GM19324 (cell line): Measurements from ENCODE around the gene APOL2.
"Not testable (repeated sequence)": the region's sequence is repeated elsewhere in the genome, so short reads cannot be mapped to it uniquely, and the experiment has no call there.

Source experiments
- ATAC-seq: cut with Tn5 transposase; IDR thresholded peaks from one replicate; pipeline ENCODE4 v1.9.1; 2021; ENCODE audit warnings: mild to moderate bottlenecking, moderate library complexity; ENCODE audit not compliant: unreplicated experiment, low FRiP score

Gene APOL2

DNA sequence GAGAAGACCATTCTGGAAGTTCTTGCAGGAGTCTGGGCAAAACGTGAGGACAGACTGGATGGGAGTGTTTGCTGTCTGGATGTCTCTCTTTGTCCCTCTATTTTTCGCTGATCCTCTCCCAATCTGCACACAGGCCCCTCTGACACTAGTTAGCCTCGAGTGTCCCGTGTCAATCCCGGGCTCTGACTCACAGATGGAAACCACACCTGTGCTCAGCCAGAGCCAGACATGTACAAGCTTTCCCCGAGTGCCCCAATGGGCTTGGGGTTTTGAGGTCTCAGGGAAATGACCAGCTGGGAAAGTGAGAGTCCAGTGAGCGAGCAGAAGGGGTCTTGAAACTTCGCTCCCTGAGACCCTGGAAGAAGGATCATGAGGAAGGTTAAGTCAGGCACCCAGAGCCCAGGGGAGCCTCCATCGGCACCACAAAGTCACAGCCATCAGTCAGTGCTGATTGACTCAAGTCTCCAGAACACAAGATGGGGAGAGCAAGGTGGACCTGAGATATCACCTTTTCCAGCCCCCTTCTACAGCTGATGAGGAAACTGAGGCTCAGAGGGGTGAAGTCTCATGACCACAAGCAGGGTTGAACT is 13.9 kb downstream of the APOL2 start:
- no peak for ATAC-seq

DNA sequence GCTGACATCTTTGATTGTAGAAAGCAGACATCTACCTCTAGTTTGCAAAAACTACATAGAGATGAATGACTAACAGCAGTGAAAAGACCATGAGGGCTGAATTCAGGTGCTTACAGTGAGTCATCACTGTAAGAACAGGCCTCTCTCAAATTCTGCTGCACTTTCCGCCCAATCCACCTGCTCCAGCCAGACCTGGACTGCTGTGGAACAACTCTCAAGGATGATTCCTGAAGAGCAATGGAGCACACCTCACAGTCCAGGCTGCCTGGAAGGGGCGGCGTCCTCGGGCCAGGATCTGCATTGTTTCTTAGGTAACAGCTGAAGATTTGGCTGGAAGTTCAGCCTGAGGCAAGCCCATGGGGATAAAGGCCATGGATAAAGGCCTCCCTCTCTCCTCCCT is 15.1 kb downstream of the APOL2 start:
- ATAC-seq, result no peak

DNA sequence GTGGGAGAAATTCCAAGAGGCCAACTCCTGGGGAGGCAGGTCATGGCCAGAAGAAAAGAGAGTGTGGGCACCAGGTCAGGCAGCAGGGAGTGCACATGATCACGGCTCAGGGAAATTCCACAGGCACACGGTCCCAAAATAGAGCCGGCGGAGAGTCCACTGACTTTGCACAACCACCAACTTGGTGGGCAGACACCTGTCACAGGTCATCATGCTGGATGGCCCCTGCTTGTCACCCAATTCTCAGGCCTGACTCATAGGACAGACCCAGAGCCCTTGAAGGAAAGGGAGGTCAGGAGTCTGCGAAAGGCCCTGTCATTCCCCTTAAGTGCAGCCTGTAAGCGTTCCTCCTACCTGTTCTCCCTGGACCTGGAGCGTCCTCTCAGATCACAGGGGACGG is 15.8 kb downstream of the APOL2 start:
- no peak for ATAC-seq

DNA sequence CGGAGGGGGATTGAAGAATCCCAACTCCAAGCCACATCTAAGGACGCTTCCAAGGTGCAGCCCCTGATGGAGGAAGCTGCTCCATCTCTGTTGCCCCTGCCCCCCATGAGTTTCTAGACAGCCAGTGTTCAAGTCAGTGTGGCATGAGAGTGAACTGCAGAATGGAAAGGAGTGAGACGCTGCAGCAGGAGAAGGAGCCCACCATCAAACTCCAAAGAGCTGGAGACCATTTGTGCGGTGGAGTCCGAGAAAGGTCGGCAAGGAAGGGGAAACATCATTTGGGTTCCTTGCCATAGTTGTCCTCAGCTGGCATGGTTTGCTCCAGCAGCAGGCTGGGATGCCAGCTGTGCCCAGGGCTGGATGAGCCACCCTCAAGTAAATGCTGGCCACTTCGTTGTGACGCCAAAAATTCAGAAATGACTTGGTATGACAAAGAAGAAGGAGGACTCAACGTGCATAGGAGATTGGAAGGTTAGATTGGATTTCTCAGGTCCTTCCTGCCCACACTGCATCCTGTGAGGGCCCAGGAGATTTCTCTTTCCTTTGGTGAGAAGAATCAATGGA is 16.4 kb downstream of the APOL2 start:
- no peak for ATAC-seq

DNA sequence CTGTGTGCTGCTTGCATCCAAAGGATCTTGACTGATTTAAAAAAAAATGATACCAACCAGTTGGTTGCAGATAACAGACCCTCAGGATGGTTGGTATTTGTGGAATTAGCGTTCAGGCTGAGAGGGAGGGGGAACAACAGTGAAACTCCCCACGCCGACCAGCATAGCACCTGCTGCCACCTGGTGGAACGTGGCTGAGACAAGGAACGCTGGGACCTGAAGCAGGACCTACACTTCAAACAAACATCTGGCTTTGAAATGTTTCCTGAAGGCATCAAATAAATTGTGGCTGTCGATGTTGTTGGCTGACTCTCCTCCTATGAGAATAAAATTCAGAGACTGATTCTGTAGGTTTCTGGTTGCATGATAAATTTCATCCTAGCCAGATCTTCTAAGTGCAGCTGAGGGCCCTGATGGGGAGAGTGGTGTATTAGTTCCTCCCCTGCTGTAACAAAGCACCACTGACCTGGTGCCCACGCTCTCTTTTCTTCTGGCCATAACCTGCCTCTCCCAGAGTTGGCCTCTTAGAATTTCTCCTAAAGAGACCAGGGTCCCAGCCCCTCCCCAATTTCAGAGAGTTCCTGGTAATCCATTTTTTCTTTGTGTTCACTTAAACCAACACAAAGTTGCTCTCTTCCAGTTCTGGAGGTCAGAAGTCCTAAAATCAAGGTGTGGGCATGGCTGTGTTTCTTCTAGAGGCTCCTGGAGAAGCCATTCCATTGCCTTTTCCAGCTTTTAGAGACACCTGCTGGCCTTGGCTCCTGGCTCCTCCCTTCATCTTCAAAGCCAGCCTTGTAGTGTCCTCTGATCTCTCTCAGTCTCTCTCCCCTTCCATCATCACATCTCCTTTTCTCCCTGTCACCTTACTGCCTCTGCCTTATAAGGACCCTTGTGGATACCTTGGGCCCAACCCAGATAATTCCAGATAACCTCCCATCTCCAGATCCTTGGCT is 17.3 kb downstream of the APOL2 start:
- ATAC-seq, result no peak

DNA sequence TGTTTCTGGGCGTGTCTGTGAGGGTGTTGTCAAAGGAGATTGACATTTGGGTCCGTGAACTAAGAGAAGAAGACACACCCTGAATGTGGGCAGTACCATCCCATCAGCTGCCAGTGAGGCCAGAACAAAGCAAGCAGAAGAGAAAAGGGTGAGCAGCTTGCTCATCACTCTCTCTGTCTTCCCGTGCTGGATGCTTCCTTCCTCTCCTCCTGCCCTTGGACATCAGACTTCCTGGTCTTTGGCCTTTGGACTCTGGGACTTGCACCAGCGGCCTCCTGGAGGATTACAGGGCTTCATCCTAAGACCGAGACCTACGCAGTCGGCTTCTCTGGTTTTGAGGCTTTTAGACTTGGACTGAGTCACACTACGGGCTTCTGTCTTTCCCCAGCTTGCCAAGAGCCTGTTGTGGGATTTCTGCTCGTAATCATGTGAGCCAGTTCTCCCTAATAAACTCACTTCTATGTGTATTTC is 18.8 kb downstream of the APOL2 start:
- no peak for ATAC-seq

DNA sequence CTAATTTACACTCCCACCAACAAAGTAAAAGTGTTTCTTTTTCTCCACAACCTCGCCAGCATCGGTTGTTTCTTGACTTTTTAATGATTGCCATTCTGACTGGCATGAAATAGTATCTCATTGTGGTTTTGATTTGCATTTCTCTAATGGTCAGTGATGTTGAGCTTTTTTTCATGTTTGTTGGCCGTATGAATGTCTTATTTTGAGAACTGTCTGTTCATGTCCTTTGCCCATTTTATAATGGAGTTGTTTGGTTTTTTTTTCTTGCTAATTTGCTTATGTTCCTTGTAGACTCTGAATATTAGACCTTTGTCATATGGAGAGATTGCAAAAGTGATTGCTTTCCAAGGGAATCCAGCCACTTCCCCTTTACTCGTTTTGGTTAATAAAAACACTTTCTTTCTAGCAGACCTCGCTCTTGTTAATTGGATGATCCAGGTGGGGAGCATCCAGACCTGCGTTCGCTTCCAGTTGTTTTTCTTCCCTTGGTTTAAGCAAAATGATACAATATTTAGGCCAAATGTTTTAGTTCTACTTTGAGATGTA is 20.6 kb downstream of the APOL2 start:
- no peak for ATAC-seq

DNA sequence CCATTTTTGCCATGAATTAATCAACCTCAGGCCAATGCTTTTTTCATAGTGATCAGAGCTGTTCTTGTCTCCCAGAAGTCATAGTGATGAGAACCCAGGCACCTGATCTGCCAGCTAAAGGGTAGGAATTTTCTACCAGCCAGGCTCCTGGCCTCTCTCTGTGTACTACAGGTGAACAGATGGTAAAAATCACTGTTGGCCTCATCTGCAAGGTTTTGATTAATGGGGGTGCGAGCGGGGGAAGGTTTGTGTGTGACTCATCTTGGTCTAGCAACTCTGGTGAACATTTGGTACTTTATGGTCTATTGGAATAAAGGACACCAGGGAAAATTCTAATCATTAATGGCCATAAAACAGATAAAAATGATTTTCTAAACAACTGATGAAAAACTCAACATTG is 23.3 kb downstream of the APOL2 start:
- ATAC-seq, result no peak

DNA sequence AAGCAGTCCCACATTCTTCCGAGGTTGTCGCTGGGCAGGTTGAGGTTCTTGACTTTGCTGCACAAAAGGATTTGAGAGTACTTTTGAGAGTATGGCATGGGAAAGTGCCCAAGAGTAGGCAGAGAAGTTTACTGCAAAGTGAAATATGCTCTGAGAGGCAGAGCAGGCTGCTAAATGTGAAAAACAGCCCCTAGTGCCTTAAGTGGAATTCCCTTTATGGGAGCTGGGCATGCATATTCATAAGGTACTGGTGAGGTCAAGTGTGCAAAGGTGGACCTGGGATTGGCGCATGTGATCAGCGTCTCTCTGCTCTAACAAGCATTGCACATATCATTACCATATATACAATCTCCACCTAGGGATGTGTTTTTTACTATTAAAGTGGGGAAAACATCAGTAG is 25.7 kb downstream of the APOL2 start:
- no peak for ATAC-seq

DNA sequence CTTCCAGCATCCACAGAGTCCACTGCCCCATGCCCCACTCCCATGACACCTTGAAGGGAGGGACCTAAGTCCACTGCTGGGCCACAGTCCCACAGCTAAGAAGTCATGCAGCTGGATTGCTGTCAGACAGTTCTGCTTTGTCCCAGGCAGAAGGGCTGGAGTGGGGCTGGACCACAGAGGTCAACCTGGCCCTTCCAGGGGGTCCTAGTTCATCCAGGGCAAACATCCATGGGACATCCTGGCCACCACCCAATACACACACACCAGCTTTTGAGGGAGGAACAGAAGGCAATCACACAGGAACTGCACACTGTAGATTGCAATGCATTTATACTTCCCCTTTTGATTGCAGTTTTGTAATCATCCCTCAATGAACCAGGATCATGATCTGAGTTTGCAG is 26.4 kb downstream of the APOL2 start:
- no peak for ATAC-seq

DNA sequence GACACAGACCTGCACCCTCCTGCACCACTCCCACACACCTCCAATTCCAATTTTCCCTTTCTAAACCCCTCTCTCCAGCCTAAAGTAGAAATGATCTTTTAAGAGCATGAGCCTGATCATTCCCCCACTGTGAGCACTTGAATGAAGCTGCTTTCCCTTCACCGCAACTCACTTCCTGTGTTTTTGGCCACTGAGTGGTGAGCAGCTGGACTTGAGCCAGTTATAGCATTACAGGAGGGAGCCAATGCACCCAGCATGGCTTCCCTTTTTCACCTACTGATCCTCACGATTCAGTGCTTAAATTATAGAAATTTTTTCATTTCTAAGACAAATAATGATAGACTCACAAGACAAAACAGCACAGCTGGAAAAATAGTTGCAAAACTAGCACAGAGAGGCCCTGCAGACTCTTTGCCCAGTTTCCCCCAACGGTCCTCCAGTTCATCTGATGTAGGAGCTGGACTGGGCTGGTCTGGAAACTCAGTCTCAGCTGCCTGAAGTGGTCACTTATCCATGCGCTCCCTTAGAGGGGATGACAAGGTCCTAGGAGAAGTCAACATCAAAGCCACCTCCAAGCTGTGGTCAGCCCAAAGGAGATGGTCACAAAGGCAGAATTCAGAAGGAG is 28.0 kb downstream of the APOL2 start:
- no peak for ATAC-seq

DNA sequence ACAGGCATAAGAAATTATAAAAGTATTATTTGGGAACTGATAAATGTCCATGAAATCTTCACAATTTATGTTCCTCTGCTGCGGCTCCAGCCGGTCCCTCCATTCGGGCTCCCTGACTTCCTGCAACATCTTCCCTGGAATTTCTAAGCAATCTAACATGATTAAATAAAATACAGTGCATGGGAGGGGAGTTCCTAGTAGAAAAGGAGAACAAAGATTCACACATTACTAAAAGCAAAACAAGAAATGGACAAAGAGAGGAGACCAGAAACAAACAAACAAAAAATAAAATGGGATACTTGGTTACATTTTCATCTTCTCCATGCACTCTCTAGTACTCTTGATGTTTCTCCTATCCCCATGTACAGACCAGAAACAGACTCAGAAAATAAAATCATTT is 29.1 kb downstream of the APOL2 start:
- ATAC-seq, result no peak

DNA sequence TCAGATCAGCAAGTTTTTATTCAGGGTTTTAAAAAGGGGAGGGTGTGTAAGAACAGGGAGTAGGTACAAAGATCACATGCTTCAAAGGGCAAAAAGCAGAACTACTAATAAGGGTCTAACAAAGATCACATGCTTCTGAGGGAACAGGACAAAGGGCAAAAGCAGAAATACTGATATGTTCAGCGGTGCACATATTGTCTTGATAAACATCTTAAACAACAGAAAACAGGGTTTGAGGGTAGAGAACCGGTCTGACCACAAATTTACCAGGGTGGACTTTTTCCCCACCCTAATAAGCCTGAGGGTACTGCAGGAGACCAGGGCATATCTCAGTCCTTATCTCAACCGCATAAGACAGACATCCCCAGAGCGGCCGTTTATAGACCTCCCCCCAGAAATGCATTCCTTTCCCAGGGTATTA is 29.8 kb downstream of the APOL2 start:
- not testable (repeated sequence) for ATAC-seq

DNA sequence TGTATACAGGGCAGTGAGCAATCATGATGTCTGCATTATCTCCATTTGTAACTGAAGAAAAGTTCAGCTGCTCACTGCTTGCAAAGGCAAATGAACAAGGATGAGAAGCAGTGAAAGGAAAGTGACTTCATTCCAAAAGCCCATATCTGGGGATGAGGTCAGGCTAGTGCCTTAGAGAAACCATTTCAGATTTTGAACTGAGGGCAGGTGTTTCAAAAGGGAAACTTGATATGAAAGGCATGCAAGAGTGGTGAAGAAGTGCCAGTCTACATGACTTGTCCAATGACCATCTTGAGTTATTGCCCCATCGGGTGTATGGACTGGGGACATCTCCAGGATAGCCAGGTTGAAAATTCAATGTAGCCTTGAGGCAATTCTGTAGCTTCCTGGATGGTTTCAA is 30.4 kb downstream of the APOL2 start:
- ATAC-seq, result no peak

DNA sequence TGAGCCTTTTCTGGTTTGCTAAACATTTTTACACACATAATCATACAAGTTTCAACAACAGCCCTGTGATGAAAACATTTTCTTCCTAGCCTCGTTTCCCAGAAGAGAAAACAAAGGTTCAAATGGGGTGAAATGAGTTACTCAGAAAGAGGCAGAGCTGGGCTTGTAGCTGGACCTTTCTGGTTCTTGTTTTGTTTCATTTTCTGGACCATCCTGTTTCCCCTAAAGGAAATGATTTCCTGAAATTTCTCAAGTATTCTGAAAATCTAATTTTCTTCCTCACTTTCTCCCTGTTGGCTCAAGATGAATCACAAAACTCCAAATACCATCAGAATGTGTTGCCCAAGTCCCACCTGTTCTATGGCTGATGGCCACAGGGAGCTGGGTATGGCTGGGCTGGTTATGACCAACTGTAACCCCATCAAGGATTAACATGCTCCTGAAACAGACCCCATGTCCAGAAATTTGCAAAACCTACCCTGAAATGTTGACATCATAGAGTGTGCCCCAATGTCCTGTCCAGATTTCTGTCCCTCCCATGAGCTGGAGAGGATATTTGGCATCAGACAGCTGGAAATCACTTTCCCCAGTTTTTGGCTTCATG is 31.1 kb downstream of the APOL2 start:
- ATAC-seq, result no peak

DNA sequence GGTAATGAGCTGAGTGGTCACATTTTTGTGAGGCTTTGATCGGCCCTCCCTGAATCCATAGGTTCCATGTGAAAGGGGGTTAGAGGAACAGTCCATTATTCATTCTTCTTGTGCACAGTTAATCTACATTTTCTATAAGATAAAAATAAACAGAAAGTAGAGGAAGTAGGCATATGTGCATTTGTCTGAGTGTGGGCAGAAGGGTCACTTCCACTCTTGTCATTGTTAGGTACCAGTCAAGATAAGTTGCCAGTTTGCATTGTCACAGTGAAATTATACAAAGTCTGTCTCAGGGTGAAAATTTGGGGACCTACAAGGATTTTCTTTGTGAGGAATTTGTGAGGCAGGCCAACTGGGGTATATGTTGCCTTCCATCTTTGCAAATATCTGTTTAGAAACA is 33.1 kb downstream of the APOL2 start:
- no peak for ATAC-seq

DNA sequence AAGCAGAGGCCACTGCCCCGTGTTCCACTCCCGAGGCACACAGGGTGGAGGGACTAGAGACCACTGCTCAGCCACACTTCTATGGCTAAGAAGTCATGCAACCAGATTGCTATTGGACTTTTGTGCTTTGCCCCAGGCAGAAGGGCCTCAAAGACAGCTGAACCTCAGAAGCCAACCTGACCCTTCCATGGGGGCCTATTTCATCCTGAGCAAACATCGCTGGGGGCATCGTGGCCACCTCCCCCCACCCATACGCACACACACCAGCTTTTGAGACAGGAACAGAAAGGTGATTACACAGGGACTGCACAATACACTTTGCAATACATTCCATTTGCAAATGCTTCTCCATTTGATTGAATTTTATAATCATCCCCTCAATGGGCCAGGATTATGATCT is 33.8 kb downstream of the APOL2 start:
- ATAC-seq, result not testable (repeated sequence)

DNA sequence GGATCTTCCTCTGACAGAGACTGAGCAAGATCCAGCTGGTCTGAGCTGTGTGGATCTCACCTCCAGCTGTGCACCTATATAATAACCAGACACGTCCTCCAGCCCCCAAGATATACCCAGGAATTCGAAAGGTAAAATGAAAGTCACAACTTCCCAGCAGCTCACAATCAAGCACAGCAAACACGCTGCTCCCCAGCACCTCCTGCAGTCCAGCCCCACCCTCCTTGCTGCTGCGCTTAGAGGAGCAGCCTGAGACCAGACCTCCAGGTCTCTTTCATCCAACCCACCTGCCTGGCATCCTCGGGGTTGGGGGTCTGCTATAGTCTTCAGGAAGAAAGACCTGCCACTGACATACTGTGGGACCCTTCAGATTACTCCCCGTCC is 34.7 kb downstream of the APOL2 start:
- no peak for ATAC-seq

DNA sequence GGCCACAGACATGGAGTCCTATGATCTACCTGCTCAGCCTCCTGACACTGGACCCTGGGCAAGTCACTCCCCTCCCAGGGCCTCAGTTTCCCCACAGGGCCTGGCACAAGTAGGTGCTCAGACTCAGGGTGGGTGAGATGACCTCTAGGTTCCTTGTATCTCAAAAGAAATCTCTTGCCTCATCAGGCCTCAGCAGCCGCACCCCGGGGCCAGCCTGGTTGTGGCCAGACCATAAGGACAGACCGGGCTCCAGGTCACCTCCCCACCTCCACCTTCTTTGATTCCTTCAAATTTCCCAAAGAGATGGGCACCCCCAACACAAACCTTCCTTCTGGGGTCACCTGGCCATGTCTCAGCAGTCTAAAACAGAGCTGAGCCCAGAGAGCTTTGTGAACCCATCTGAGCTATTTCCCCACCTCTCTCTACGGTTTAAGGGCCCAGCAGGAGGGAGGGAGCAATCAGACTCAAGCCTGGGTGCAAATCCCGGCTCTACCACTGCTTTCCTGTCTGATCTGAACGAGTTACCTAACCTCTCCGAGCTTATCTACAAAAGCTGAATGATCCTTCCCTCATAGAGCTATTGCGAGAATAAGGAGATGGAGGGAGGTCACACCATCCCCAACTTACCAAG is 35.2 kb downstream of the APOL2 start:
- no peak for ATAC-seq

DNA sequence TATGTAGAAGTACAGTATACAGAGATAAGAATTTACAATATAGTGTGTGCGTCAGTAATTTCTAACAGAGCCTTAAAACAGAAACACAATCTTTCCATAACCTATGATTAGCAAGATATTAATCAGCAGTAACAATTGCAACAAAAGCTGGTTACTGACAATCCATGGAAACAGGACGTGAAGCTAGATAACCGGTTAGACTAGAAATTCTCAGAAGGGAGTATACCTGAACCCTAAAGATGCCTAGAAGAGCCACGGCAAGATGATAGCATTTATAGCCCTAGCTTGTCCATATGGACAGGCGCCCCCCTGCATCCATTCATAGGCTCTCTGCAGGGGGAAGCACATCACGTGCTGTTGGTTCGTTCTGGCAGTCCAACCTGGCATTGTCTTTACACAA is 35.9 kb downstream of the APOL2 start:
- not testable (repeated sequence) for ATAC-seq
